Activated CD8-positive, alpha-beta memory T cell treated with anti-CD3 and anti-CD28 coated beads, Interleukin-2, amount 50 U/mL, for 24 hours (primary cell): ENCODE measurements around the gene SRCIN1.

Source experiments
- DNase-seq: peaks from one replicate; pipeline ENCODE4 v3.0.0-alpha.2; 2020; ENCODE audit errors: extremely low read depth

SRCIN1 gene

DNA sequence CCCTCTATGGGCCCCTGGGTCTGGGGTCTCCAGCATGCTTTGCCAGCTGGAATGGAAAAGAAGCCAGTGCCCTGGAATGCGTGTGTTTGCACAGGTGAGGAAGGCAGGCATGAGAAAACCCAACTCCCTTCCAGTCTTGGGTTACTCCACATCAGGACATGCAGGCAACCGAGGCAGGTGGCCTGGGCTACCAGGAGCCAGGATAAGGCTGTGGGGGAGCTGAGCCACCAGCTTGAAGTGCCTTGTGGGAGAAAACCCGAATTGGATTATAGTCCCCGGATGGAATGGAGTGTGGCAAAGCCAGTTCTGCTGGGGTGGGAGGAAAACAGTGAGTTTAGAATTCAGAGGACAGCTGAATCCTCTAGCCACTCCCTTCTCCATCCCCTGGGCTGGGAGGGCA, 7.2 kb downstream of the SRCIN1 start:
- DNase-seq, result no peak

DNA sequence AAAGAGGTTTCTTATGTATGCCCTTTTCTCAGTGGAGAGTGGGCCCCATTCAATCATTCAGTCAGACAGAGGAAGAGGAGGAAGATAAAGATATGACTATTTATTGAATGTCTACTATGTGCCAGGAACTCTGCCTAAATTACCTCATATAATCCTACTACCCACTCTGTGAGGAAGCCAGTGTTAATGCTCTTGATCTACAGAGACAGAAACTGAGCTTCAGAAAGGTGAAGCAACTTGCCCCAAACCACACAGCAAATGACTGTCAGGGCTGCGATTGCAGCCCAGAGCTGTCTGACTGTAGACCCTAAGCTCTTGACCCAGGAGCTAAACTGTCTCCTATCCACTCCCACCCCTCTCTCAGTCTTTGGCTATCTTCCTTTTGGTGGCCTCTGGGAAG, 8.4 kb downstream of the SRCIN1 start:
- DNase-seq, result no peak

- DNase-seq, result no peak
These were observed 9.1 kb downstream of the SRCIN1 start for GRCh38 chr17:38596651-38597050.

GRCh38 chr17:38595892-38596291, 9.9 kb downstream of the SRCIN1 start:
- no peak for DNase-seq

- DNase-seq, result no peak
These were observed 11.6 kb downstream of the SRCIN1 start for GRCh38 chr17:38594152-38594551.

DNA sequence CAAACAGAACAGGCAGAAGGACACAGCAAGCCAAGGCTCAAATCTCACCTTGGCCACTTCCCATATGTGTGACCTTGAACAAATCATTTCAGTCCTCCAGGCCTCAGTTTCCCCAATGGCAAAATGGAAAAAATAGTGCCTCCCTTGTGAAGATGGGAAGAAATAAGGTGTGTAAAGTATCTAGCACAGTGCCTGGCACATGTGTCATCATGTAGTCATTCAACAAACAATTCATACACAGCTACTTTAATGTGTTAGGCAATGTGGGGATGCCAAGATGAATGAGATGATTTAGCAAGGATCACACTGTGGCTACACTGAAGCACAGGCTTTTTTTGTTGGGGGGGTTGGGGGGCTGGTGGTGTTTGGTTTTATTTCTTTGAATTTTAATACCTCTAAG, 13.3 kb downstream of the SRCIN1 start:
- no peak for DNase-seq

DNA sequence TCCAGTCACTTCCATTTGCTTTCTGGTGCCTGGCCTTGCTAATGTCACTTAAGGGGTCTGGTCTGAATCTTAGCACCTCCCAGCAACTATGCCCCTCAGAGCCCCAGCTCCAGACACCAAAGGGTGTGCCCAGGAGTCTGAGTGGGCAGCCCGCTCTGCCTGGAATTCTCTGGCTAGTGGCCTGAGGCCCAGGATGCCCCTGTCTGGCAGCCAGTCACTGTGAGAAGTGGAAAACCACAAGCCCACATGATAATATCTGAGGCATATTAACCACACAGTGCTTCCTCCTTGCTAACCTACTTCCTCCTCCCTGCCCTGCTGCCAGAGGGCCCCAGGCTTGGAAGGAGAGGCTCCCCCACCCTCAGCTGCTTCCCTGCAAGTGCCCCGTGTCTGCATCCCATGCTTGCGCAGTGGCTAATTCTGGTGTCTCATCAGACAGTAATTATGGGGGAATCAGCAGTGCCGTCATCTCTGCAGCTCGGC, 14.0 kb downstream of the SRCIN1 start:
- DNase-seq, result no peak

- DNase-seq, result no peak
These were observed 14.6 kb downstream of the SRCIN1 start for GRCh38 chr17:38590988-38591758.

DNA sequence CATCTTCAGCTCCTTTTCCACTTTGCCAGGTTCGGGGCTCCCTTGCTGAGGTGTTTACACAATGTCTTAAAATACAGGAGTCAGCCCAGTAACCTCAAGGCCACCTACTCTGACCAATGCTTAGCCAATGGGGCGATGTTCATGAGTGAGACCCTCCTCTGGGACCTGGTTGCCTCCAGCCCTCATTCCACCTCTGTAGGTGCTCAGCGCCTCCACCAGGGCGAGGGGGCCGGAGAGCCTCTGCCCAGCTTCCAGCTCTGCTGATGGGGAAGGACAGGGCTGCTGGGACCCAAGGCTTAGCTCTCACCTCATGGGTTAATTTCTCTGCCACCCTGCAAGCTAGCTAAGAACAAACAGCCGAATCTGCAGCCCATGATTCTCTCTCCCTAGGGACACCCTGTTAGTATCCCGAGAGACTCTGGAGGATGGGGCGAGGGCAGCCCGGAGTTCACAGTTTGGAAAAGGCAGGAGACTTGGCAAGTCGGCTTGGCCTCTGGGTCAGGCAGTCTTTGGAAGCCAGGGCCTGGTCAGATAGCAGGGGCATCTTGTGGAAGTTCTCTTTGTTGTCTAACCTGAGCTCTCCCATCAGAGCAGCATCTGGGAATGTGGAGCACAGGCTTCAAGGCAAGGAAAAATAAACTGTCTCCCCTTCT, 16.2 kb downstream of the SRCIN1 start:
- no peak for DNase-seq

- DNase-seq, result no peak
These were observed 17.0 kb downstream of the SRCIN1 start for GRCh38 chr17:38588788-38589174.

GRCh38 chr17:38587947-38588787, 17.6 kb downstream of the SRCIN1 start:
- no peak for DNase-seq

- DNase-seq, result no peak
These were observed 18.5 kb downstream of the SRCIN1 start for GRCh38 chr17:38587203-38587602.

- DNase-seq, result no peak
These were observed 19.0 kb downstream of the SRCIN1 start for GRCh38 chr17:38586788-38587187.

GRCh38 chr17:38585918-38586529, 19.7 kb downstream of the SRCIN1 start:
- DNase-seq, result no peak

DNA sequence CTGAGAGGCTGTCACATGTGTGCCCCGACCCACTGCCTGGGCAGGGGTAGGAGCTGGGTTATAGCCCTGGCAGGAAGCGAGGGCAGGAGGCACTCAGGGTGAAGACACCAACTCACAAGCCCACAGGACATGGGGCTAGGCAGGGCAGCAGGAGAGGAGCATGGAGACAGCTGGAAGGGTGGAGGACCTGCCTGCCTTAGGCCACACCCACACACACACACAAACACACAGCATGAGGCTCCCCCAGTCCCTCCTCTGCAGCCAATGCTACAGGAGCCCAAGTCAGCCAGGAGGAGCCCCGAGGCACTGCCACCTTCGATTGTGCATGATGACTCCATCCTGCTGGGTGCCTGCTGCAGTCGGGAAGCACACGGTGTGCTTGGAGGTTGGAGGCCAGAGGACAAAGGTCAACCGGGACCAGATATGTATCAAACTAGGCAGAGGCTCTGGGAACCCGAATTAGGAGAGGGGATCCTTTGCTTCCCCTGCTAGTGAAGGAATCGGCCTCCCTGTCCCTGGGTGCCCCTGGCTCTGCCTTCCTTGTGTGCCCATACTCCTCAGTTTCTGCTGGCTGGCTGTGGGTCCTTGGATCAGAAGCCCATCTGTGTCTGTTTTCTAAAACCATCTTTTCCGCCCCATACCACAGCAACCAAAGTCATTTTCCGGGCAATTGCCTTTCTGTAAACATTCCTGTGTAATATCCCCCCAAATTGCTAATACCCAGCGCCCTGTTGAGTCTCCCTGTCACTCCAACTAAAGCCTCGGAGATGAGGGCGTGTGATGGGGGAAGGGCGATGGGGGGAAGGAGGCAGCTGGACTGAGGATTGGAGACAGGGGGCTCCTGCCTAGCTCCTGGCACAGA, 20.5 kb downstream of the SRCIN1 start:
- no peak for DNase-seq

GRCh38 chr17:38584350-38584925, 21.3 kb downstream of the SRCIN1 start:
- DNase-seq, result no peak

- DNase-seq, result no peak
These were observed 21.9 kb downstream of the SRCIN1 start for GRCh38 chr17:38583828-38584349.

- no peak for DNase-seq
These were observed 22.6 kb downstream of the SRCIN1 start for GRCh38 chr17:38583176-38583575.

DNA sequence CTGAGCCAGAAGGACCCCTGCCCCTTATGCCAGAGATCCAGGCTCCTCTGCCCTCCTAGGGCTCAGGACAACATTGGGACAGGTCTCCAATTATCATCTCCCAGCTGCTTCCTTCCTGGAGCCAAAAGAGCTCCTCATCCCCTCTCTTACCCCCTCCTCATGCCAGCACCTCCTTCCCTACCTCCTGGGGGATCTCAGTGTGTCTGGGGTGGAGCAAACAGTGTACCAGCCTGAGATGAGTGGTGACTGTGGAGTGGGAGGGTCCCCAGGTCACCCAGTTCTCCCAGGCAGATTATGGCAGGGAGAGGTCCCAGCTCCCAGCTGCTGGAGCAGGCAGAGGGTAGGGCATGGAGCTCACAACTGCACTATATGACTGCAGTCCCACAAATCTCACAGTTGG, 23.7 kb downstream of the SRCIN1 start:
- no peak for DNase-seq

- DNase-seq, result no peak
These were observed 25.8 kb downstream of the SRCIN1 start for GRCh38 chr17:38579934-38580333.
